Inflammatory macrophage treated with lipopolysaccharide for 1 hour (primary cell): ENCODE results near the gene TAS2R60.
"Not testable (repeated sequence)": the region's sequence is repeated elsewhere in the genome, so short reads cannot be mapped to it uniquely, and the experiment has no call there.

Experiments used
- DNase-seq, 2 donors: peaks; one replicate each; pipeline ENCODE4 v3.0.0-alpha.2; 2020 to 2022

TAS2R60 gene, protein sequence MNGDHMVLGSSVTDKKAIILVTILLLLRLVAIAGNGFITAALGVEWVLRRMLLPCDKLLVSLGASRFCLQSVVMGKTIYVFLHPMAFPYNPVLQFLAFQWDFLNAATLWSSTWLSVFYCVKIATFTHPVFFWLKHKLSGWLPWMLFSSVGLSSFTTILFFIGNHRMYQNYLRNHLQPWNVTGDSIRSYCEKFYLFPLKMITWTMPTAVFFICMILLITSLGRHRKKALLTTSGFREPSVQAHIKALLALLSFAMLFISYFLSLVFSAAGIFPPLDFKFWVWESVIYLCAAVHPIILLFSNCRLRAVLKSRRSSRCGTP

DNA sequence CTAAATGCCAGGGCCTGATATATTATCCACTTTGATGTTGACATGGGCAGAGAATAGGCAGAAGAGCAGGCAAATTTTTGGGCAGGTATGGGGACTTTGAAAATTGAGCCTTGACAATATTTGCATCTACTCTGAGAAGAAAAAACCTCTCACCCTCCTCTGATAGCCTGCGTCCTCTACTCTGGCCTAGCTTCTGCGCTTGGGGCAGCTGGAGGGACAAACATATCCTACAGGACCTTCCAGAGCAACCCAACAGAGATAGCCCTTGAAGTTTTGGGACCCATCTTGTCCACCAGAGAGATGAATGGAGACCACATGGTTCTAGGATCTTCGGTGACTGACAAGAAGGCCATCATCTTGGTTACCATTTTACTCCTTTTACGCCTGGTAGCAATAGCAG is at the start of gene TAS2R60:
TSS of gene TAS2R60 (plus strand) at position 301 of the 400 bp plus-strand sequence. CDS start at position 301, 0 bp downstream.
- no peak for DNase-seq

DNA sequence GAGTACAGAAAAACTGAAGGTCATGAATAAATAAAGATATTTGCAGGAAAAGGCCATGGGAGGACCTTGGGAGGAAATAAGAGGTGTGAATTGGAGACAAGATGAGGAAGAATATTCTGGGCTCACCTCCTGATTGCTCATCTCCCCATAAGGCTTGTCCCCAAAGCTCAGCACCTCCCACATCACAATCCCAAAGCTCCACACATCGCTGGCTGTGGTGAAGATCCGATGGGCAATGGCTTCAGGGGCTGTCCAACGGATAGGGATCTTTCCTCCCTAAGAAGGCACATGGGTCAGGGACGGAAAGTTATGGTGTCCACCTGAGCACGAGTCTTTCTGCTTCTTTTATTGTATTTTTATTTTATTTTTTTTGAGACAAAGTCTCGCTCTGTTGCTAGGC is 49.2 kb upstream of the TAS2R60 start:
- DNase-seq, result no peak

DNA sequence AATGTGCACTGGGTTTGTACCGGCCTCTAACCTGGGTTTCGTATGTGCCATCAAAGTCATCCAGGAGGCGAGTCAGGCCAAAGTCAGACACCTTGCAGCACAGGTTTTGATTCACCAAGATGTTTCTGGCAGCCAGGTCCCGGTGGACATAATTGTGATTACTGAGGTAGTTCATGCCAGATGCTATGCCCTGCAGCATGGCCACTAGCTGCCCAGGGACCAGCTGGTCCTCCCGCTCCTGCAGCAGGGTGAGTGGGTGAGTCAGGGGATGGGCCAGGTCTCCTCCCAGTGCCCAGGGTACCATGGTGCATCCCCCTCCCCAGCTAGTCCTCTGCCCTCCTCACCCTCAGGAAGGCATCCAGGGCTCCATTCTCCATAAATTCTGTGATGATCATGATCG is 48.5 kb upstream of the TAS2R60 start:
- no peak for DNase-seq

DNA sequence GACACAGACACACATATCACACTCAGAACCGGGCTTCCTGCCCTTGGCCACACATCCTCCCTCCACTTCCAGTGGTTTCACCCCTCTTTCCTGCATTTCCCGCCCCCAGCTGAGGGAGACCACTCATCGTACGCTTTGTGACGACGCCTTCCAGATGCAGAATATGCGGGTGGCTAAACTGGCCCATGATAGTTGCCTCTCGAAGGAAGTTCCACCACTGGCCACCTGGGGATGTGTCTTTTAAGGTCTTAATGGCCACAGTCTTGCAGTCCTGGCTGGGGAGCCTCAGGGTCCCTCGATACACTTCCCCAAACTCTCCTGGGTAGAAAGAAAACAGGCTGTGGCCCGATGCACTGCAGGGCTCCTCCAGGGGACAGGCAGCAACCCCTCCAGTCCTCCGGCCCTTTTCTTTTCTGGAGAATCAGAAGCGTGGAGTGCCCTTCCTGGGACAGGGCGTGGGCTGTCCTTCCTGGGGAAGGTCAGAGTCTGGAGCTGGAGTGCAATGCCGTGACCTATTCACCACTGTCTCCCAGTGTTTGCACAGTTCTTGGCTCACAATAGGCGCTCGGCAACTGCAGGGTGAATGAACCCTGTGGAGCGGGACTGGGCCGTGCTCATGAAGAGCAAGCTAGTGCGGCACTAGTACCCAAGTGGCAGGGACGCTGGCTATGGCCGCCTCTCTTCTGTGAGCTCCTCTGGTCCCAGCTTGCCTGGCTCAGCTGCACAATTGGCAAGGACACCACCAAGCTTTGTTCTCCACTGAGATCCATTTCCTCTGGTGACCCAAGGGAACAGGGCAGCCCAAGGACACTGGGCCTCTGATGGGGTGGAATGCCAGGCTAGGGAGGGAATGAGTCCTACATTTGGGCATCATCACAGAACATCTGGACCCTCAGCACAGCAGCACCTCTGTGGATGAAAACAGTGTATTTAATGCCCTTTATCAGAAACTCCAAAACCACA is 47.8 kb upstream of the TAS2R60 start:
- peak in 1 of 2 donors; percentile 49 for DNase-seq

DNA sequence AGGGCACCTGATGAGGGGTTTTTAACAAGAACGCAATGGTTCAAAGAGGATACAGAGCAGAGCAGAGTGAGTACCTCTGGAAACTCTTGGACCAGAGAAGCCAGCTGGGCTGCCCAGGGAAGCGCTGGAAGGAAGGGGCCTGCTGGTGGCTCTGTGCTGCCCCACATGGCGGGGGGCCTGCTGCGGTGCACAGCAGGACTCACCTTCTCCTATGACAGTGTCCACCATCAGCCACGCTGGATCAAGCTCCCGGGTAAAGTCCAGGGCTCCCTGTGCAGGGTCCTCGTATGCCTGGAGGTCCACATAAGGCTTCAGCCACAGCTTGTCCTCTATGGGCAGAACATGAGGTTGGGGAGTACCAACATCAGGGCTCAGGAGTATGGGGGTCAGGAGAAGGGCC is 47.1 kb upstream of the TAS2R60 start:
- no peak for DNase-seq

DNA sequence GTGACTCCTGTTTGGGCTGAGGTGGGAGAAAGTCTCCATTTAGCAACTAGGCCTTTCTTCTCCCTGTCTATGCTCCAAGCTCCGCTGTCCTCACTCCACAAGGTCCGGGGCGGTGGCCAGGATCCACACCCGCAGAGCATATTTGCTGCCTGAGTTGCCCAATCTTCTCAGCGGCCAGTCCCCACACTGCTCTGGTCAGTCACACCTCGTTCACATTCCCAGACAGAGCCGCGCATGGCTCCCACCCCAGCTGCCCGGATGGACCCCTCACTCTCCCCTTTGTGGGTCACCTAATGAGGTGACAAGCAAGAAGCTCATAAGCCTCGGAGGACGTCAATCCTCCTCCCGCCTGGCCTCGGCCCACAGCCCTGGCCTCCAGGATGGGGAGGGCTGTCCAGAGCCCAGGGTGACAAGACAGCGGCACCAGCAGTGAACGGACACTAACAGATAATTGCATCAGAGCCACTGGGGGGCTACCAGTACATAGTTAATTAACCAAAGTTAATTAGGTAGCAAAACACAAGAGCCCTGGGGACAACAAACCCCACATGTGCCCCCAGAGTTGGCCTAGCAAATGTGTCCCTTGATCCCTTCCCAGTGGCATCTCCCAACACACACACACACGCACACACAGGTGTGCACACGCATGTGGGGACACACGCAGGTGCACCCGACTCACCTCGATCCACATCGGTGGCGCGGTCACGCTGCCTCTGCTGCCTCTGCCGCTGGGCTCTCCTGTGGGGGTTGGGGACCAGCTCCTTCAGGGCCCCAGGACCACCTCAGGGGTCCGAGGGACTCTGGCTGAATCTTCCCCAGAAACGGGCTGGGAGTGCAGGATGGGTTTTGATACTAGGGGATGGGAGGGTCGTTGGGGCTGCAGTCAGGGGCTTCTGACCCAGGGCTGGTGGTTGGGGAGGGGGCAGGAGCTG is 46.4 kb upstream of the TAS2R60 start:
- DNase-seq, result no peak

DNA sequence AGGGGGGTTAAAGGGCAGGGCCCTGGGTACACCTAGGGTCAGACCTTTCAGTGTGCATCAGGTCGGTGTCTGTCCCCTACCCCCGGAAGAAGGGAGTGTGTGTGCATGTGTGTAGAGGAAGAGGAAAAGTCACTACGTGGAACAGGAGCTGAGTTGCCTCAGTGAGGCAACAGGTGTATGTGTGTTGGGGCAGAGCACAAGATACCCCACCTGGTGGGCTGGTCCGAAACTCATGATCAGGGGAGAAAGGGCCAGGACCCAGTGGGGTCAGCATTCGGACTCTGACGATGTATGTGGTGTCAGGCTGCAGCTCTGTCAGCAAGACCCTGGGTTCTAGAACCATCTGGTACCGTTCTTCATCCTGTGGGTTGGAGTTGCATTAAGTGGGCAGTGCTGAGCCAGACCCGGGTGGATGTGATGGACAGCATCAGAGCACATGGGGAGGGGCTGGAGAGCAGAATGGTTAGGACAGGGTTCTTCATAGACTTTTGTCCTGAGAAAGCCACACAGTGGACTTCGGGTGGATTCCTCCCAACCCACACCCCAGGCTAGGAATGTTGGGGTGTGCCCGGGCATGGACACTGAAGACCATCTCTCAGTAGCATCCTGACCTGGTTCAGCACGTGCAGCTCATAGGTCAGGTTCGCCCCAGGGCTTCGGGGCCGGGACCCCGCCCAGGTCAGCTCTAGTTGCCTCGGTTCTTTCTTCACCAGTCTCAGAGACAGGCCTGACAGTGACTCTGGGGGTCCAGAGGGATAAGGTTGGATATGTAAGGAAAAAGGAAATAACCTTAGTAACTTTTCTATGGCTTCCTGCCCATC is 45.3 kb upstream of the TAS2R60 start:
- DNase-seq, result no peak

DNA sequence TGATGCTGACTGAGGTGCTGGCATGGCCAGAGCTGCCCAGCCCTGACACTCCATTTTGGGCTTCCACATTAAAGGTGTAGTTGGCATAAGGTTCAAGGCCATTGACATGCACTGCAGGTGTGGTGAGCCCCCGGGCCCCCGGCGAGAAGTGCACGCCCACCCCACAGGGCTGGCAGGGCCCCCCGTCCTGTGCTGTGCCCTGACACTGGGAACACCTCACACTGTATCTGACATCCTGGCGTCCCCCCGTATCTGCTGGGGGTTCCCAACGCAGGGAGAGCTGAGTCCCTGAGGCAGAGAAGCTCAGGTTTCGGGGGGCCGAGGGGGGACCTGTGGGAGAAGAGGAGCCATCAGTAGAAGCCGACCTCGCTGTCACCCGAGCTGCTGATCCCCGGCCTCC is 44.6 kb upstream of the TAS2R60 start:
- DNase-seq, result no peak

DNA sequence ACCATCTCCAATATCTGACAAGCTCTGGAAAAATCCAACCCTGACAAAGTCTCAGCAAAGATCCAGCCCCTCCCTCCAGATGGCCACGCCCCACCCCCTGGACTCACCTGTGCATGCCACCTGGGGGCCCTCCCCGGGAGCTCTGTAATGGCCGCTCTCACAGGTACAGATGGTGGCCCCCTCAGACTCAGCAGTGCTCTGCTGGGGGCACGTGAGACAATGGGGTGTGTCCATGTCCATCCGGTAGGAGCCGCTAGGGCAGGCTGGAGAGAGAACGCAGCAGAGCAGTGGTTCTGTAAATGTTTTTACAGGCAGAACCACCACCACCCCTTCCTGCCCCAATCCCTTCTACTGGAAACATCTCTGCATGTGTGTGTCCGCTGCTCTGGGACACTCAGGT is 44.1 kb upstream of the TAS2R60 start:
- no peak for DNase-seq

DNA sequence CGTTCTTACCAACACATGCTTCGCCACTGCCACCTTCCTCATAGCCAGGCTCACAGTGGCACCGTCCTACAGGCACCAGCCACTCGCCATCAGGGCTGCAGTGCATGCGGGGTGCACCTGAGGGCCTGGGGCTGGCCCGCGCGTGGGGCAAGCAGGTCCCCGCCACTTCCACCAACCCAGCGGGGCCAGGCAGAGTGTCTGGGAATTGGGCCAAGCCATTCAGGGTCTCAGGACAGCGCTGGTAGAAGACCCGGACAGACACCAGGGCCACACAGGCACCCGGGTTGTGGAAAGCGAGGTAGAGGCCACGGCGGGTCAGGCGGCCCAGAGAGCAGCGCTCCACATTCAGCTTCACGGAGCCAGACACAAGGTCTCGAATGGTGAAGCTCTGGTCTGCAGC is 43.6 kb upstream of the TAS2R60 start:
- DNase-seq, result no peak

DNA sequence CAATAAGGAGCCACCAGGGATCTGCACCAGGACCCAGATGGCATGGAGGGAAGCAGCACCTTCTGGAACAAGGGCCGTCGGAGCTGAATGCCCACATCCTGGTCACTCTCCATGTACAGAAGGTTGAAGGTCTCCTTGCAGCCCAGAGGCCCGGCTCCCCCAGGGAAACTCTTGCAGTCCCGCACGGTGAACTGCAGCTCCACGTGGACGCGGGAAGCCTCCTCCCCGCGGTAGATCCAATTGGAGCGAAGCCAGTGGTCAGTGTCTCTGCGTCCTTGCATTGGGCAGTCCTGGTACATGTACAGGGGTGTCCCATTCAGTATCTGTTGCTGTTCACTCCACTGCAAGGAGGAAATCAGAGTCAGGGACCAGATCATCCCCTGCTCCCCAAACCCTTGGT is 42.0 kb upstream of the TAS2R60 start:
- no peak for DNase-seq

DNA sequence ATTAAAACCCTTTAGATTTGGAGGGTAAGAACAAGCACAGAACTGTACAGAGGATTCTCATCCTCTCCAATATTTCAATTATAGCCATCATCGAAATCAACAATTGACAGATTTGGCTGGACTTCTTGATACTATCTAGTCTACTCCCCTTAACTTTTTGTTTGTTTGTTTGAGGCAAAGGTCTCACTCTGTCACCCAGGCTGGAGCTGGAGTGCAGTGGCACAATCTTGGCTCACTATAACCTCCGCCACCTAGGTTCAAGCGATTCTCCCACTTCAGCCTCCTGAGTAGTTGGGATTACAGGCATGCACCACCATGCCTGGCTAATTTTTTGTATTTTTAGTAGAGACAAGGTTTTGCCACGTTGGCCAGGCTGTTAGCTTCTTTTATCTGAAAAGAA is 41.0 kb upstream of the TAS2R60 start:
- not testable (repeated sequence) for DNase-seq

DNA sequence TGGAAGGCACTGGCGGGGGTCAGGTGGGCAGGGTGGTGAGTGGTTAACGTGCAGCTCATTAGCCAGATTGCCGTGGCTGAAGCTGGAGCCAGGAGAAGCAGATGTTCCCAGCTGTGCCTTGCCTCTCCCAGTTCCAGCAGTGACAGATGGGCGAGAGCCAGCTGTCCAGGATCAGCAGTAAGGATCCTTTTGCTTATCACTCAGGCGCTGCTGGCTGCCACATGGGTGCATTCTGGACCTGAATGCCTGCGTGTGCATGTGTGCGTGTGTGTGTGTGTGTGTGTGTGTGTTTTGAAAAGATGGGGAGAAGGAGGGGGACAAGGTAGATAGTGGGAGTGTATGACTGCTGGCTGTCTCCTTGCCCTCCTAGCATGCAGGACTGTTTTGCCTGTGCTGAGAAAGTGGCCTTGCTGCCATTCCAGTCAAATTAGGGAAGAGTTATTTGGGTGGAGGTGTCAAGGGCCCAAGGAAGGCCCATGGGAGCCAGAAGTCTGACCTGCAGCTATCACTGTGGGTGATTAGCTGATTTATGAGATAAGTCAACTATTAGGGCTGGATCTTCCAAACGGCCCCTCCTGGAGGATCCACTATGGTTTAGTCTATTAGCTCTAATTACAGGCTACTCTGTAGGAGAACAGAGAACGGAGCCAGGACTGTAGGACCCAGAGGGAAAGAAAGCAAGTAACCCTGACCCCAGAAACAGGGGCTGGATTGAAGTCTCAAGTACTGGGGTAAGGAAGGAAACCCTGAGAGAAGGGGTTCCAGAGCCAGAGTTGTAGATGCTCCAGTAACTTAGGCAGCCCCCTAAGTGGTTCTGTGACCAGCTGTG is 37.9 kb upstream of the TAS2R60 start:
- no peak for DNase-seq

DNA sequence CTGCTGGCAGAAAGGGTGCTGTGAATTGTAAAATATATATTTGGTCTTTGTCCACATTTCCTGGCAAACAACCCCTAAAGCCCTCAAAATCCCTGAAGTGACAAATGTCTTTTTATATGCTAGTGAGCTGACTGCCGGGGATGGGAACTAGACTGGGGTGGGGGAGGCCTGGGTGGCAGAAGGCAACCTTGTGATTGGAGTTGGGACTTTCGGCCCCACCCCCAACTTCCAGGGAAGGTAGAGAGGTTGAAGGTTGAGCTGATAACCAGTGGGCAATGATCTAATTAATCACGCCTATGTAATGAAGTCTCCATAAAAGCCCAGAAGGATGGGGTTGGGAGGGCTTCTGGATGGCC is 37.3 kb upstream of the TAS2R60 start:
- DNase-seq, result no peak

DNA sequence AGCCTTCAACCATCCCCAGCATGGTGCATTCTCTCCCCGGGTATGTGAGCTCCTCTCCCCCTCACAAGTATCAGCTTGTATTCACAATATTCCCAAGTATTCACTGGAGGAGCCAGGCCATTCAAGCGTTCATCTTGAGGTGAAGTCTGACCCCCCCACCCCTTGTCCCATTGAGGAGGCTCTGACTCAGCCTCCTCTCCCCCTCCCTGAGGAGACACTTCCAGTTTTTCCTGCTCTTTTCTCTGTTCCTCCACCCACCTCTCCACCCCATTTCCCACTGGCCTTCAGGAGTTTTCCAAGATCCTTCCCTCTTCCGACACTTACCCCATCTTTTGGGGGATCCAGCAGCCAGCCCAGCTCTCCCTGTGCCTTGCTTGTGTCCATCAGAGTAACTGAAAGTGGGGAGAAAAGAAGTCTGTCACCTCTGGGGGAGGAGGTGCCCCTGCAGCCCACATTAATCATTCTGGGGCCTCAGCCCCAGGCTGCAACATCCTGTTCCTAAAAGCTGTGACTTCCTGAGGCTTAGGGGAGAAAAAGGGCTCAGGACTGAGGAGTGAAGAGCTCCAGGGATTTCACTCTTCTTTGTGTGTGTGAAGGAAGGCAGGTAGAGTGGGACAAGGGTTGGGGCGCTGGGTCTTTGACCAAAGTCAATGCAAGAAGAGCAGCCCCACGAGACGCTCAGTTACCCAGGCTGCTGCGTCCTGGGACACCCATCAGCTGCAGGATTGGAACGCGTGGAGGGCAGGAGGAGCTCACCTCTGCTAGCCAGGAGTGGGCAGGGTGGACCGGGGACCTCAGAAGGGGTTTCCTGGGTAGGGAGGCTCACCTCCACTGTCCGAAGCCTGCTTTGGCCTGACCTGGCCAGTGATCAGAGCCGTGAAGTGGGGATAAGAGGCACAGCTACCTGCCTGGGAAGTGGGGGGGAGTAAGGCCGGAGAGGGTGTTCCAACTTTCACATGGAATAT is 35.7 kb upstream of the TAS2R60 start:
- DNase-seq, result no peak

DNA sequence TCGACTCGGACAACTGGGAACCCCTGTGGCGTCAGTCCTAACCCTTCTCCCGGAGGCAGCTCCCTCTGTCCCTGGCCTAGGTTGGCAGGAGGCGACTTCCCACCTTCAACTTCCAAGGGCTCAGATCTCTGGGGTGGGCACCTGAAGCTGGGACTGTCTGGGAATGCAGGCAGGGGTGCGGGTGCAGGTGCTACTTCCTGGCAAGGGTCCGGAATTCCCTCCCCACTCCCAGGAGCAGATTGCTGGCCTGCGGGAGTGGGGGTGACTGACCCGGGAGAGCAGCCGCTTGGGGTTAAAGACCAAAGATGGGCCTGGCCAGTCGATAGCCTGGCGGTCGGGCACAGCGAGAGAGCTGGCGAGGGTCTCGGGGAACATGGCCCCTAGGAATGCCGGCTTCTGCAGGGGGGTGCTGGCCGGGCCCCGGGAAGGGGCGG is 35.0 kb upstream of the TAS2R60 start:
- no peak for DNase-seq

DNA sequence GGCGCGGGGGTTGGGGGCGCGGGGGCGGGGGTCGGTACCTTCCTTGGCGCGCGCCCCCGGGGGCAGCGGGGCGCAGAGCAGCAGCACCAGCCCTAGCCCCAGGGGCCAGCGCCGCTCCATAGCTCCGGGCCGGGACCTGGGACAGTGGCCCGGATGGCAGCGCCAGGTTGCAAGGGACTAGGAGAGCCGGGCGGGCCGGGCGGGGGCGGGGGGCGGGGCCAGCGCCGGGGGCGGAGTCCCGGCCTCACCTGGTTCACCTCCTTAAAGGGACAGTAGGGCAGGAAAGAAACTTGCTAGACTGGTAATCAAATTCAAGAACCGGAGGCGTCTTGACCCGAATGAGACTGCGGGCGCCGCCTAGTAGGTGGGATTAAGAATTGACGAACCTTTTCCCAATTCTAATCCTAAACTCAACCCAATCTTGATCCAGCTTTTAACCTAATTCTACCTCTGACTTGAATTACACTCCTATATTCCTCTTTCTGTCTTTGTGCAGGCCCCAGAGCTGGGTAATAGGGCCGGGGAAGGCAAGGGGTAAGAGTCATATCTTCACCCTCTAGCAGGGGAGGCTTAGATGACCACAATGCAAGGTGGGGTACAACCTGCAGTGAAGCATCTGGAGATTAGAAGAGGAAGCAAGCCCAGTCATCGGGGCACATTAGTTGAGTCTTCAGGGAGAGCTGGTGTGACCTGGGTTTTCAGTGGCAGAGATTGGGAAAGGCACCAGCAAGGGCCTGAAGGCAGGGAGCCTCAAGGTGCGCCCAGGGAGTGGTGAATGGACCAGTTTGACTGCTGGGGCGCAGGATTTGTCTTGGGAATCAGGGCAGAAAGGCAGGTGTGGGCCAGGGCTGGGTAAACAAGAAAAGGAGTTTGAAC is 34.3 kb upstream of the TAS2R60 start, which contains the start of gene EPHA1:
TSS of gene EPHA1 (minus strand) at position 171 of the 876 bp plus-strand sequence. CDS start at position 120, 51 bp downstream.
- no peak for DNase-seq

DNA sequence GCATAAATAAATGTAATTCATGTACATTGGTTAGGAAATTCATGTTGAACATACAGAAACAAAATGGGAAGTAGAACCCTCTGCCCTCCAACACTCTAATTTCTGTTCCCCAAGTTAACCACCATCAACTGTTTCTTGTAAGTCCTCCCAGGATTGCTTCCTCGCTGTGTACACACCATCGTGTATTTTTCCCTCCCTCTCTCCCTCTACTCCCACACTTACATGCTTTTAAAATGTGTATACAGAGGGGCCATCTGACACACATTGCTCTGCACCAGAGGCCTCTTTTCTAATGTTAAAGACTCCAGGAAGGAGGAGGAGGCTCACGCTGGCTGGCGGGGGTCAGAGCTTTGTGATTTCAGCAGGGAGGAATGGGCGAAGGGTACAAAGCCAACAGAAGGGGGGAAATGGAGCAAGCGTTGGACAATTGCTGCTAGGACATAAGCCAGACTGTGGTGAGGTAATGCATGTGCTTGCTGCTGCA is 32.7 kb upstream of the TAS2R60 start:
- peak; percentile 83 to 84 for DNase-seq
